MM.1S (cell line): ENCODE results near the gene RPA3.

Experiments
- DNase-seq: peaks from one replicate; pipeline ENCODE4 v3.0.0-alpha.2; 2015
- H2AFZ ChIP-seq: fragments of 300-600 bp; sonication (generic); 2 replicates; pipeline ENCODE4 v1.6.0; 2016; ENCODE audit warnings: antibody characterized with exemption, low read length
- H3F3A ChIP-seq: fragments of 300-600 bp; sonication (generic); 2 replicates; pipeline ENCODE4 v1.6.1; 2016; ENCODE audit warnings: mild to moderate bottlenecking, antibody characterized with exemption, low read length, moderate library complexity, mixed read lengths; ENCODE audit not compliant: insufficient read depth
- H3K27ac ChIP-seq: fragments of 300-600 bp; sonication (generic); 2 replicates; pipeline ENCODE4 v1.5.1; 2016; ENCODE audit warnings: mild to moderate bottlenecking, low read length
- H3K27me3 ChIP-seq: fragments of 300-600 bp; sonication (generic); replicated peaks from 2 replicates; pipeline ENCODE4 v1.6.0; 2016; ENCODE audit warnings: low read length; ENCODE audit not compliant: insufficient read depth
- H3K36me3 ChIP-seq: fragments of 300-600 bp; sonication (generic); replicated peaks from 2 replicates; pipeline ENCODE4 v1.6.1; 2016; ENCODE audit warnings: mild to moderate bottlenecking, low read length, mixed read lengths; ENCODE audit not compliant: insufficient read depth
- H3K4me1 ChIP-seq: fragments of 300-600 bp; sonication (generic); 2 replicates; pipeline ENCODE4 v1.6.1; 2016; ENCODE audit warnings: low read length, mixed read lengths
- H3K4me2 ChIP-seq: fragments of 300-600 bp; sonication (generic); 2 replicates; pipeline ENCODE4 v1.6.0; 2016; ENCODE audit warnings: low read depth, low read length
- H3K4me3 ChIP-seq: fragments of 300-600 bp; sonication (generic); 2 replicates; pipeline ENCODE4 v1.5.1; 2016; ENCODE audit warnings: low read length, mixed read lengths
- H3K79me2 ChIP-seq: fragments of 300-600 bp; sonication (generic); 2 replicates; pipeline ENCODE4 v1.6.1; 2016; ENCODE audit warnings: mixed run types, low read length, mixed read lengths
- H3K9ac ChIP-seq: fragments of 300-600 bp; sonication (generic); 2 replicates; pipeline ENCODE4 v1.6.1; 2016; ENCODE audit warnings: low read length, mixed read lengths
- H3K9me2 ChIP-seq: fragments of 300-600 bp; sonication (generic); replicated peaks from 2 replicates; pipeline ENCODE4 v1.6.1; 2016; ENCODE audit warnings: mild to moderate bottlenecking, low read length, mixed read lengths; ENCODE audit not compliant: insufficient read depth
- H3K9me3 ChIP-seq: fragments of 300-600 bp; sonication (generic); replicated peaks from 2 replicates; pipeline ENCODE4 v1.6.1; 2016; ENCODE audit warnings: mild to moderate bottlenecking, low read length, mixed read lengths; ENCODE audit not compliant: insufficient read depth
- H4K20me1 ChIP-seq: fragments of 300-600 bp; sonication (generic); 2 replicates; pipeline ENCODE4 v1.6.1; 2016; ENCODE audit warnings: mild to moderate bottlenecking, low read length, moderate library complexity, mixed read lengths; ENCODE audit not compliant: insufficient read depth
- EZH2 ChIP-seq: fragments of 300-600 bp; sonication (generic); optimal IDR thresholded peaks from 2 replicates; pipeline ENCODE3; 2017; ENCODE audit warnings: low read depth, mild to moderate bottlenecking, antibody characterized with exemption, low read length, mixed read lengths
- EZH2phosphoT487 ChIP-seq: fragments of 300-600 bp; sonication (generic); IDR thresholded peaks from 2 replicates; pipeline ENCODE4 v1.6.1; 2018; ENCODE audit warnings: antibody characterized with exemption, low read length
- TF ChIP-seq, protein P1 (sequence below): fragments of 300-600 bp; sonication (generic); IDR thresholded peaks from 2 replicates; pipeline ENCODE4 v1.5.1; 2016; ENCODE audit warnings: antibody characterized with exemption, low read length, mixed read lengths

RPA3 gene

DNA sequence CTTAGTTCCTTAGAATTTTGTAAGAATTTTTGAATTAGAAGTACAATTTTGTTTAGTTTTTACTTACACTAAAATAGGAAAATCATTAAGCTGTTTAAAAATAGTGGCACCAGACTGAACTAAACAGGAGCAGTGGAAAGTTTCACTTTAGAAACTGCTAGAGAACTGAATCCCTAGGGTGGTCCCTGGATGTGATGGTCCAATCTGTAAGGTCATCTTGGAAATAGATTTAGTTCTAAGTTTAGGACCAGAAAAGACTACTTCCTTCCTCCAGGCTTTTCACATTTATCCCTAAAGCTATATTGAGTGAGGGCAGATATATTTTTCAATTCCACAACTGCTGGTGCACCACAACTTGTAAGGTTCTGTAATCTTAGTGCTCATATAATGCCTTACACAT lies 19.0 kb downstream of the RPA3 start:
- Histone ChIP-seq H3F3A (no peaks in the 10 kb centered on the region), H3K4me3 (no peak overlapping the region), H3K36me3 (no peaks in the 10 kb centered on the region), H3K4me1 (peaks cover 7% of the 10 kb centered on the region; the same call in 1 of the 2 replicates), H3K79me2 (no peaks in the 10 kb centered on the region), H3K9me2 (no peaks in the 10 kb centered on the region), H3K27ac (no peak overlapping the region), H3K9me3 (no peaks in the 10 kb centered on the region), H3K4me2 (0 out of 2 replicates have a peak overlapping the region, but pooled peaks have one; percentile 11), H3K27me3 (no peaks in the 10 kb centered on the region), H4K20me1 (no peaks in the 10 kb centered on the region), H2AFZ (no peak overlapping the region), H3K9ac (no peak overlapping the region)
- DNase-seq, result no peak
- no peak for TF ChIP-seq EZH2phosphoT487
- no peak for TF ChIP-seq EZH2
- TF ChIP-seq, protein P1, sequence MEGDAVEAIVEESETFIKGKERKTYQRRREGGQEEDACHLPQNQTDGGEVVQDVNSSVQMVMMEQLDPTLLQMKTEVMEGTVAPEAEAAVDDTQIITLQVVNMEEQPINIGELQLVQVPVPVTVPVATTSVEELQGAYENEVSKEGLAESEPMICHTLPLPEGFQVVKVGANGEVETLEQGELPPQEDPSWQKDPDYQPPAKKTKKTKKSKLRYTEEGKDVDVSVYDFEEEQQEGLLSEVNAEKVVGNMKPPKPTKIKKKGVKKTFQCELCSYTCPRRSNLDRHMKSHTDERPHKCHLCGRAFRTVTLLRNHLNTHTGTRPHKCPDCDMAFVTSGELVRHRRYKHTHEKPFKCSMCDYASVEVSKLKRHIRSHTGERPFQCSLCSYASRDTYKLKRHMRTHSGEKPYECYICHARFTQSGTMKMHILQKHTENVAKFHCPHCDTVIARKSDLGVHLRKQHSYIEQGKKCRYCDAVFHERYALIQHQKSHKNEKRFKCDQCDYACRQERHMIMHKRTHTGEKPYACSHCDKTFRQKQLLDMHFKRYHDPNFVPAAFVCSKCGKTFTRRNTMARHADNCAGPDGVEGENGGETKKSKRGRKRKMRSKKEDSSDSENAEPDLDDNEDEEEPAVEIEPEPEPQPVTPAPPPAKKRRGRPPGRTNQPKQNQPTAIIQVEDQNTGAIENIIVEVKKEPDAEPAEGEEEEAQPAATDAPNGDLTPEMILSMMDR, result no peak

DNA sequence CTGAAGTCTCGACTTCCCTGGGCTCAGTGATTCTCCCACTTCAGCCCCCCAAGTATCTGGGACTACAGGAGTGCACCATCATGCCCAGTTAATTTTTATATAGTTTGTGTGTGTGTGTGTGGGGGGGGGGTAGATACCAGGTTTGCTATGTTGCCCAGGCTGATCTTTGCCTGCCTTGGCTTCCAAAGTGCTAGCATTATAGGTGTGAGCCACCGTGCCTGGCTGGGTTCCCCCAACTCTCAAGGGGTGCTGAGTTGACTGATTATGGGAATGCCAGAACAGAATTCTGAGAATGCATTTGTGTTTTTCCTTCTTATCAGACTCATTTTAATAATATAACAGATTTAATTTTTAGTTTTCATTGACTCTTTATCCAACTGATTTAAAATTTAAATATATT lies 19.5 kb downstream of the RPA3 start:
- no peaks in the 10 kb centered on the region for H3K79me2 ChIP-seq
- no peak overlapping the region for H3K9ac ChIP-seq
- no peak for DNase-seq
- H3K4me1 ChIP-seq, result peaks cover 7% of the 10 kb centered on the region; the same call in 1 of the 2 replicates
- H3K9me3 ChIP-seq, result no peaks in the 10 kb centered on the region
- H3F3A ChIP-seq, result no peaks in the 10 kb centered on the region
- TF ChIP-seq EZH2phosphoT487, result no peak
- no peak for TF ChIP-seq EZH2
- TF ChIP-seq, protein P1, result no peak
- H2AFZ ChIP-seq, result no peak overlapping the region
- H3K4me2 ChIP-seq, result no peak overlapping the region
- H3K36me3 ChIP-seq, result no peaks in the 10 kb centered on the region
- H3K9me2 ChIP-seq, result no peaks in the 10 kb centered on the region
- no peaks in the 10 kb centered on the region for H3K27me3 ChIP-seq
- no peak overlapping the region for H3K4me3 ChIP-seq
- H4K20me1 ChIP-seq, result no peaks in the 10 kb centered on the region
- no peak overlapping the region for H3K27ac ChIP-seq

DNA sequence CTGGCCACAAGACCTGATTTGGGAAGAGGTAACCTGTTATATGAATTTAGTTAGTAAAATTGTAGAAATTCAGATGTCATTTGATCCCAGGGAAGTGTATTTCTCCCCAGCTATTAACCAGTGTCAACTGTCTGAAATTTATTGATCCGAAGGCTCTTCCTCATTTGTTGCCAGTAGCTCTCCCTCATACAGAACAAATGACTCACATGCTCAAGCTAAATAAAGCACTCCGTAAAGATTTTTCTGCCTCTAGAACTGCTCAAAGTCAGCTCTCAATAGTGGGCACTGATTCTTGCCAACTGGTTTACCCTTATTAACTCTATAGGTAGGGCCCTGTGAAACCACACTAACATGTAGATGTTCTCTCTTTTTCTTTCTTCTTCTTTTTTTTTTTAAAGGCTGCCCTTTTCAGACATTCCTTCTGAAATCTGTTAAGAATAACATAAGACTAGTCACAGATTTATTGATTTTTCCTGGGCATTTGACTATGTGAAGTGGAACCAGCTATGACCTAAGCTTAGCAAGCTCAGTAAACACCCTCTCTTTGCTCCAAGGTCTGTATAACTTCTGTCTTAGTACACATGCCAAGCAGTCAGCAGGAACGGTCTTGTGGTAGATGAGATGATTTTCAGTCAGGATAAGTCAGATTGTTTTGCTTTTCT lies 21.8 kb downstream of the RPA3 start:
- H3K4me3 ChIP-seq, result no peak overlapping the region
- no peaks in the 10 kb centered on the region for H3K27me3 ChIP-seq
- H3K36me3 ChIP-seq, result no peaks in the 10 kb centered on the region
- no peak overlapping the region for H2AFZ ChIP-seq
- H4K20me1 ChIP-seq, result no peaks in the 10 kb centered on the region
- H3K9me2 ChIP-seq, result no peaks in the 10 kb centered on the region
- peaks cover 7% of the 10 kb centered on the region; the same call in 1 of the 2 replicates for H3K4me1 ChIP-seq
- no peak overlapping the region for H3K4me2 ChIP-seq
- DNase-seq, result no peak
- H3K9me3 ChIP-seq, result no peaks in the 10 kb centered on the region
- TF ChIP-seq EZH2 (no peak), EZH2phosphoT487 (no peak)
- TF ChIP-seq, protein P1, result no peak
- no peak overlapping the region for H3K27ac ChIP-seq
- no peaks in the 10 kb centered on the region for H3F3A ChIP-seq
- H3K79me2 ChIP-seq, result no peaks in the 10 kb centered on the region
- H3K9ac ChIP-seq, result no peak overlapping the region
